GM18868 (cell line): ENCODE measurements around the gene ISLR.
"Not testable (repeated sequence)": the region's sequence is repeated elsewhere in the genome, so short reads cannot be mapped to it uniquely, and the experiment has no call there.

ENCODE experiments used
- ATAC-seq: cut with Tn5 transposase; IDR thresholded peaks from one replicate; pipeline ENCODE4 v1.9.1; 2021; ENCODE audit warnings: mild to moderate bottlenecking, moderate library complexity; ENCODE audit not compliant: unreplicated experiment

Gene ISLR

DNA sequence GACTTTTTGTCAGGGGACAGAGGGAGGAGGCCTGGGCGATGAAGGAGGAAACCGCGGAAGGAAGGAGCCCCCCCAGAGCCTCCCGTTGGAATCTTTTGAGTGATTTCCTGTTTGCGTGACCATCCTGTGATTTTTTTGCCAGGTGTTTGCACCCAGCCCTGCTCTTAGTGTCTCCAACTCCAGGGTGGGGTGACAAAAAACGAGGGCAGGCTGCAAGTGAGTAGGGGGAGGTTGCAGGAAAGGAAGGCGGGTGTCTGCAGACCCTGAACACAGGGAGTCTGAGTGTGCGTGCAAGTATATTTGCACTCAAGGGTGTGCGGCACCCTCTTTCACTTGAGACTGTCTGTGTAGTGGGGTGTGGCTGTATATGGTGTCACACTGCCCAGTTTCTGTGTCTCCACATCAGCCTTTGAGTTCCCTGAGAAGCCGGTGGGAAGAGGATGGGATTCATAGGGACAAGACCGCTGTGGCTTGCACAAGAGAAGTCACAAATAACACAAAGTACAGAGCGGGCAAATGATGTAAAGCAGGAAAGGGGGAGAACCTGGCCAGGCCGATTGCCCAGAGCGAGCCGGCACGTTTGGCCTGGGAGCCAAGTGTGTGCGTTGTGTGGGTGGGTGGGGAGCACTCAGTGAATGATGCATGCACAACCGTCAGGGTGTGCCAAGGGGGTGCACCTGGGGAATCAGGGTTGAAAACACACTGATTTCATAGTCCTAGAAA is 36.5 kb upstream of the ISLR start:
- ATAC-seq = no peak

GRCh38 chr15:74137537-74137894 is 36.0 kb upstream of the ISLR start:
- no peak for ATAC-seq

DNA sequence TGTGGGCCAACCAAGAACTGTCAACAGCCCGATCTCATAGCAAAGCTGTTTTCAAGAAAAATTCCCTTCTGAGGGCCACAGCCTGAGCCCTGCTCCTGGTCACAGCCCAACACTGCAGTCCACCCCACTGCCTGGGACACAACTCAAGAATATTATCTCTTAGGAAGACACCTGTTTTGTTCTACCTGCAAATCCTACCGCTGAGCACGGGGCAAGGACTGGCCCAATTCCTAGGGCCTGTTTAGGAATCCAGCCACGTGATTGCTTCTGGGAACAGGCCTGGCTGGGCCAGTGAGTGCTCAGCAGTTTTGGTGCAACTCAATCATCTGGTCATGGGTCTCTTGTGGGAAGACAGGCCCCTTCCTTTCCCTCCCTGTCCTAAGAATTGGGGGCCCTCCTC is 34.9 kb upstream of the ISLR start:
- ATAC-seq = no peak

DNA sequence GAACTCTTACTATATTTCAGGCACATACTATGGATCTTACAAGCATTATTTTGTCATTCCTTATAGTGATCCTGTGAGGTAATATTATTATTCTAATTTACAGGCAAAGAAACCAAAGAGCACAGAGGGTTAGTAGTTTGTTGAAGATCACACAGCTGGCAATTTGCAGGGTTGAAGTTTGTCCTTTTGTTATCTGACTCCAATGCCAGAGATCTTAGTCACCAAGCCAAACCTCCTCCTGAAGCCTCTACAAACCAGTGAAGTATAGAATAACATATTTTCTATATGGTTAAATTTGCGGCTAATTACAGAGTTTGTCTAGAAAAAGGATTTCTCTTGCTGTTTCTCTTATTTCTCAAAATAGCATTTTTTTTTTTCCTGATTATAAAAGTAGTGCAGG is 31.9 kb upstream of the ISLR start:
- no peak for ATAC-seq

- no peak for ATAC-seq
Observed at GRCh38 chr15:74144153-74144775, 29.2 kb upstream of the ISLR start.

- no peak for ATAC-seq
Observed at GRCh38 chr15:74146277-74146800, 27.2 kb upstream of the ISLR start.

DNA sequence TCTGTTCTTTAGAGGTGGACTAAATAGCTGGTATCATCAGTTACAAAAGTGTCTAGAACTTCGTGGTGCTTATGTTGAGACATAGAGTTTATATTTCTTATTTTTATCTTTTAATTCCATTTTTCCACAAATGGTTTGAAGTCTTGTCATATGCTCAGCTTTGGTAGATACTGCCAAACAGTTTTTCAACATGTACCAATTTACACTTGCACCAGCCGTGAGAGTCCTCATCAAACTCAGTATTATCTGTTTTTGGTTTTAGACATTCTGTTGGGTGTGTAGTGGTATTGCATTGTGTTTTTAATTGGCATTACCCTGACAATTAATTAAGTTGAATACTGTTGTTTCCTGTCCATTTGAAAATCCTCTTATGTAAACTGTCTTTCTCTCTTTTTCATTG is 26.5 kb upstream of the ISLR start:
- ATAC-seq = no peak

DNA sequence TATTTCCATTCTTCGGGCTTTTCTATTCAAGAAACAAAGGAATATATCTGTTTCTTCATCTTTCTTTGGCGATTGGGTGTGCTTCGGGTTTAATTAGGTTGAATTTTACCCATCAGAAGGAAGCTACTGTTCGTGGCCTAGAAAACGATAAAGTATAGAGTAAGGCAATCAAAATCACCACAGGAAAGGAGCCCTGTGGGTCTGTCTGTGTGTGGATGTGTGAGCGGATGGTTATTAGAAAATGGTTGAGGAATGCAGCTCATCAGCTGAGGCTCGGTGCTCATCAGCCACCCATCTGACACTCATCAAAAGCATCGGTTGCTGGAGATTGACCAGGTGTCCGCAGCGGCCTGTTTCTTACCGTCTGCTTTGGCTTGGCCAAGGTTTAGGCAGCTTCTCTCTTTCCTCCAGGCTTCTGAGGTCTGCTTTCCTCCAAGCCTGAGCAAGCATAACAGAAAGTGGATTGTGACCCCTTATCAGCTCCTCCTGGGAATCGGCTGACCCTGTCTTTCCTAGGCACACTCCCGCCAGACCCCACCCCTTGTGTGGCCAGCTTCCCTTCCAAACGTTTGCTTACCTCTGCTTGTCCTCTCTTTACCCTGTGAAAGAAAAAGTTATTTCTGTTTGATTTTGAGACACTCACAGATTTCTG is 17.6 kb upstream of the ISLR start:
- ATAC-seq = no peak

- no peak for ATAC-seq
Observed at GRCh38 chr15:74156678-74157411, 16.7 kb upstream of the ISLR start.

GRCh38 chr15:74157868-74158827 is 15.4 kb upstream of the ISLR start:
- no peak for ATAC-seq

GRCh38 chr15:74158855-74159650 is 14.5 kb upstream of the ISLR start:
- ATAC-seq = peak; percentile 50

DNA sequence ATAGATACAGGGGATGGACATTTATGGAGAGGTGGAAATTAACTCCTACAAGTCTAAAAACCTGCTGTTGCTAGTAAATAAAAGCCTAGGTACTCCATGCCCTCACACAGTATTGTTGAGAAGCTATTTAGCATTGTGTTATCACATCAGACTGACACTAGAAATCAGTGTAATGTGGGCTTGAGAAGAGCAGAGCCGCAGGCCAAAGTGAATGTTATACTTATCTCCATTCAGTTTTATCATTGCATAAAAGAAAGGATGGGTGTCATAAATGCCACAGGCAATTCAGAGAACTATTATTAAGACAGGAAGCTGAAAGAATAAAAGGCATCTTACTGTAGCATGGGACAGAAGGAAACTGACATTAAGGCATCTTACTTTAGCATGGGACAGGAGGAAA is 13.7 kb upstream of the ISLR start:
- ATAC-seq = no peak

DNA sequence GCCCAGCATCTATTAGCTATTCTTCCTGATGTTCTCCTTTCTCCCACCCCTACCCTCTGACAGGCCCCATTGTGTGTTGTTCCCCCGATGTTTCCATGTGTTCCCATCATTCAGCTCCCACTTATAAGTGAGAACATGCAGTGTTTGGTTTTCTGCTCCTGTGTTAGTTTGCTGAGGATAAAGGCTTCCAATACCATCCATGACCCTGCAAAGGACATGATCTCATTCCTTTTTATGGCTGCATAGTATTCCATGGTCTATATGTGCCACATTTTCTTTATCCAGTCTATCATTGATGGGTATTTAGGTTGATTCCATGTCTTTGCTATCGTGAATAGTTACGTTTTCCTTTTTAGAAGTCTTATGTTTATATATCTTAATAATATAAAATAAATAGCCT is 13.1 kb upstream of the ISLR start:
- not testable (repeated sequence) for ATAC-seq

GRCh38 chr15:74162195-74162536 is 11.3 kb upstream of the ISLR start:
- ATAC-seq = not testable (repeated sequence)

GRCh38 chr15:74165461-74165860 is 8.0 kb upstream of the ISLR start:
- ATAC-seq = no peak

DNA sequence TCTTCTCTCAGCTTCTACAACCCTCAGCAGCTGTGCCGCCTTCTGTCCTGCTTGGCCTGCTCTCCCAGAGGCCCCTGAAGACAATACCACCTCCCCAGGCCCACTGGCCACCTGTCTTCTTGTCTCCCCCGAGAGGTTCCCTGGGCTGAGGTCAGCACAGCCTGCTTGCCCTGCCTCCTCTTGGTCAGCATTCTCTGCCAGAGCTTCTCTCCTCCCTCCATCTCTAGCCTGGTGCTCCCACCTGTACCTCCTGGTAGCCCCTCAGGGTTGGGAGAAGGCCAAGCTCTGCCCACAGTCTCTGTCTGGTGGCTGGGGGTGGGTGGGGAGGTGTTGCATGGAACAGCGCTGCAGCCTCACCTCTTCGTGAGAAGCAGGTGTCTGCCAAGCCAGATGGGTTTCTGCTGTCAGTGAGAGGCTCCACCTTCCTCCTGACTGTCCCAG is 5.6 kb upstream of the ISLR start:
- ATAC-seq = no peak

DNA sequence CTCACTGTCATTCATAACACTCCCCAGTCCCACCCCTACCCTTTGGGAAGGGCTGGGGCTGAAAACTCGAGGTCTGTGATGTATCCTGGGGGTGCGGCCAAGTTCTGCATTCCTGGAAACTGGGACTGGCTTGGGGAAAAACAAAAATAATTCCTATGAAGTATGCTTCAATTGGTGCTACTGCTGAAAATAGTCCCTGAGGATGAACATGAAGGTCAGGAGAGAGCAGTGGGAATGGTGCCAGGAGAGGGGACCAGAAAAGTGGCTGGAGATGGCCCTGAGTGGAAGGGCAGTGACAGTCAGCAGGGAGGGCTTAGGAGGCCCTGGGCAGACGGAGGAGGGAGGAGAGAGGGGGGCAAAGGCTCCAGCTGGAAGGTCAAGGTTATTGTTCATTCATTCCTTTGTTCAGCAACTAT is 4.8 kb upstream of the ISLR start:
- ATAC-seq = no peak

- ATAC-seq = no peak
Observed at GRCh38 chr15:74170071-74170844, 3.3 kb upstream of the ISLR start.
